IPS DF 6.9 (cell line): ENCODE results near the gene DNAH8.

Source experiments
- DNase-seq: peaks from one replicate; pipeline ENCODE4 v3.0.0-alpha.2; 2013; ENCODE audit warnings: low read depth, low spot score
- H3K27ac ChIP-seq: one replicate; pipeline ENCODE4 v1.5.1; 2013; ENCODE audit warnings: low read length, control low read depth
- H3K27me3 ChIP-seq: 2 replicates; pipeline ENCODE4 v1.6.1; 2013; ENCODE audit warnings: mild to moderate bottlenecking, low read length; ENCODE audit not compliant: control insufficient read depth, insufficient read depth
- H3K36me3 ChIP-seq: 2 replicates; pipeline ENCODE4 v1.6.1; 2013; ENCODE audit warnings: low read length; ENCODE audit not compliant: control insufficient read depth, insufficient read depth
- H3K4me1 ChIP-seq: 2 replicates; pipeline ENCODE4 v1.6.1; 2013; ENCODE audit warnings: low read length; ENCODE audit not compliant: control insufficient read depth, insufficient read depth
- H3K4me3 ChIP-seq: 2 replicates; pipeline ENCODE4 v1.5.1; 2013; ENCODE audit warnings: mild to moderate bottlenecking, low read length
- H3K9me3 ChIP-seq: 2 replicates; pipeline ENCODE4 v1.6.1; 2013; ENCODE audit warnings: low read length, inconsistent platforms; ENCODE audit not compliant: control insufficient read depth, insufficient read depth
- WGBS: extraction: QIAGEN DNeasy Blood & Tissue Kit; methylation state at CpG from one replicate; pipeline ENCODE4 v1.1.7; 2013; ENCODE audit warnings: mixed read lengths, missing lambda C conversion rate; ENCODE audit not compliant: insufficient read length, insufficient coverage; 5-methylcytosine and 5-hydroxymethylcytosine counted together

The DNAH8 gene

DNA sequence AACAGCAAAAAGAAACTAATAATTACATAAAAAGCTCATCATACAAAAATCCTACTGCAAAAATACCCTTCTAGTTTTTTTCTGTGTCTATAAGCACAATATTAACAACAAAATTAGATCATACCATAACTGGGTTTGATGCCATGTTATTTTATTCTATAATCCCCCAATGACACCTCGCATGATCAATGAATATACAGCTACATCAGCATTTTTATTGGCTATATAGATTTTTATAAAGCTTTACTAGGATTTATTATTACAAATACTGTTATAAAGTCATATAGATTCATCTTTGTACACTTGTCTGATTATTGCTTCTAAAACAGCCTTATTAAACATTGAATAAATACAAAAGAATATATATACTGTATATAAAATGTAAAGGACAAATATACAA is 288.4 kb downstream of the DNAH8 start:
- Histone ChIP-seq H3K9me3 (no peaks in the 10 kb centered on the region), H3K27me3 (no peaks in the 10 kb centered on the region), H3K27ac (no peak overlapping the region), H3K36me3 (no peaks in the 10 kb centered on the region), H3K4me3 (no peak overlapping the region), H3K4me1 (no peaks in the 10 kb centered on the region)
- DNase-seq = no peak
- WGBS = no CpG with 5 or more reads among the region's 1 CpG

DNA sequence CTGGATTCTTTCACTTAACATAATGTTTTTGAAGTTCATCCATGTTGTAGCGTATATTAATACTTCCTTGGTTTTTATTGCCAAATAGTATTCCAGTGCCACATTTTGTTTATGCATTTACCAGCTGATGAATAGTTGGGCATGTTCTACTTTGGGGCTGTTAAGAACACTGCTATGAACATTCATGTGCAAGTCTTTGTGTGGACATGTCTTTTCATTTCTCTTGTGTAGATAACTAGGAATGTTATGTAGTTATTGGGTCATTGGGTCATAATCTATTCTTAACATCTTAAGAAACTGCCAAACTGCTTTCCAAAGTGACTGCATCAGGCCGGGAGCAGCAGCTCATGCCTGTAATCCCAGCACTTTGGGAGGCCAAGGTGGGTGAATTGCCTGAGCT is 289.7 kb downstream of the DNAH8 start:
- Histone ChIP-seq H3K27me3 (no peaks in the 10 kb centered on the region), H3K9me3 (no peaks in the 10 kb centered on the region), H3K4me1 (no peaks in the 10 kb centered on the region), H3K27ac (no peak overlapping the region), H3K36me3 (no peaks in the 10 kb centered on the region), H3K4me3 (no peak overlapping the region)
- DNase-seq = no peak
- WGBS = no CpG with 5 or more reads among the region's 2 CpGs

DNA sequence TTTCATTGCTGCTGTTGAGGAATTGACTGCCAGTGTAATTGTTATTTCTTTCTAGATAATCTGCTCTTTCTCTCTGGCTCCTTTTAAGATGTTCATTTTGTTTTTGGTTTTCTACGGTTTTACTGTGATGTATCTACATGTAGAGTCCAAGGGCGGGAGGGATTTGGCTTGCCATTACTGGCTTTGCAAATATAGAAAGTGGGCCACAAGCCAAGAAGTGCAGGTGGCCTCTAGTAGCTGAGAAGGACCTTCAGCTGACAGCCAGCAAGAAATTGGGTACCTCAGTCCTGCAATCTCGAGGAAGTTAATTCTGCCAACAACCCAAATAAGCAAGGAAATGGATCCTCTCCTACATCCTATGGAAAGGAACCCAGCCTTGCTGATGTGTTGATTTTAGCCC is 290.7 kb downstream of the DNAH8 start:
- H3K4me3 ChIP-seq = no peak overlapping the region
- no peaks in the 10 kb centered on the region for H3K9me3 ChIP-seq
- no peak overlapping the region for H3K27ac ChIP-seq
- no peaks in the 10 kb centered on the region for H3K36me3 ChIP-seq
- no peak for DNase-seq
- H3K4me1 ChIP-seq = no peaks in the 10 kb centered on the region
- H3K27me3 ChIP-seq = no peaks in the 10 kb centered on the region
- no CpG with 5 or more reads among the region's 3 CpGs for WGBS

DNA sequence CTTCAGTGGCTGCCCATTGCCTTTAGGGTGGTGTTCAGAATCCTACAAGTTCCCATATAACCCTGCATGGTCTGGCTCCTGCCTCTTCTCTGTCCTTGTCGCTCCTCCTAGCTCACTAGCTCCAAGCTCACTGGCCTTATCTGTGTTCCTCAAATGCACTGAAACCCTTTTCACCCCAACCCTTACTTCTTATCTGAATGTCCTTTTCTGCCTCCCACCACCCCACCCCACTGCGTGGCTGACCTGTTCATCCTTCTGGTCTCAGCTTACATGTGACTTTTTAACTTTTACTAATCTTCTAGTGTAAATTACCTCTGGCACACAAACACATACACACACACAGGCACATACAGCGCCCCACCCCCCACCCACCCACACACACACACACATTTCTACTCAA is 292.5 kb downstream of the DNAH8 start:
- H3K9me3 ChIP-seq = no peaks in the 10 kb centered on the region
- H3K4me1 ChIP-seq = no peaks in the 10 kb centered on the region
- no peaks in the 10 kb centered on the region for H3K27me3 ChIP-seq
- H3K4me3 ChIP-seq = no peak overlapping the region
- no peak overlapping the region for H3K27ac ChIP-seq
- no peak for DNase-seq
- no peaks in the 10 kb centered on the region for H3K36me3 ChIP-seq
- no CpG with 5 or more reads among the region's 3 CpGs for WGBS

DNA sequence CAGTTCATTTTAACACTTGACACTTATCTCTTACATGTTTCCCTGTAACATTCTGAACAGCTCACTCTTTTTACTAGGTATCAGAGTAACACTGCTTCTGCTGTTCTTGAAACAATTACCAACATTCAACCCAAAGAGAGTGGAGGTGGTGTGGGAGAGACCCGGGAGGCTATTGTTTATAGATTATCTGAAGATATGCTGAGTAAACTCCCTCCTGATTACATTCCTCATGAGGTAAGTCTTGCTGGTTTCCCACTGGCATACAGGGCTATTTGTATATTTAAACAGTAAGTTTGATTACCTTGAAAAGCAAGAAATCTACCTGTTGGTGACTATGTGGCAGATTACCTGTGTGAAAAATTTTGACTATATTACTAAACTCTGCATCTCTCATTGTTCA is 293.6 kb downstream of the DNAH8 start:
- no CpG with 5 or more reads among the region's 1 CpG for WGBS
- no peaks in the 10 kb centered on the region for H3K4me1 ChIP-seq
- H3K27ac ChIP-seq = no peak overlapping the region
- no peaks in the 10 kb centered on the region for H3K9me3 ChIP-seq
- no peaks in the 10 kb centered on the region for H3K36me3 ChIP-seq
- H3K27me3 ChIP-seq = no peaks in the 10 kb centered on the region
- DNase-seq = no peak
- no peak overlapping the region for H3K4me3 ChIP-seq

DNA sequence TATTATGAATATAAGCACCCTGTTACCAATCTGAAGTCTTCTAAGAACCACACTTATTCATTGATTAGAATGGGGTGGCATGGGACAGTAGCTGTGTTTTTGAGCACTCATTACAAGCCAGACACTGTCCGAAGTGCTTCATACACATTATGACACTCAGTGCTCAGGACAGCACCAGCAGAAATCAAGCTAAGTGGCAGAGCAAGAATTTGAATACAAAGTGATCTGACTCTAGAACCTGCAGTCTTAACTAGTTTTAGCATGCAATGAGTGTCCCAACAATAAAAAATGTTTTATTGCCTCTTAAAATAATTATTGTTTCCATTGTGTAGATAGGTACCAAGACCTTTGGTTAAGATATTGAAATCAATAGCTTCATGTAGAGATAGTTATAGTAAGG is 294.4 kb downstream of the DNAH8 start:
- no peaks in the 10 kb centered on the region for H3K36me3 ChIP-seq
- no peaks in the 10 kb centered on the region for H3K9me3 ChIP-seq
- no peak overlapping the region for H3K4me3 ChIP-seq
- no peaks in the 10 kb centered on the region for H3K4me1 ChIP-seq
- H3K27ac ChIP-seq = no peak overlapping the region
- H3K27me3 ChIP-seq = no peaks in the 10 kb centered on the region
- WGBS = no CpG with 5 or more reads among the region's 1 CpG
- DNase-seq = no peak

DNA sequence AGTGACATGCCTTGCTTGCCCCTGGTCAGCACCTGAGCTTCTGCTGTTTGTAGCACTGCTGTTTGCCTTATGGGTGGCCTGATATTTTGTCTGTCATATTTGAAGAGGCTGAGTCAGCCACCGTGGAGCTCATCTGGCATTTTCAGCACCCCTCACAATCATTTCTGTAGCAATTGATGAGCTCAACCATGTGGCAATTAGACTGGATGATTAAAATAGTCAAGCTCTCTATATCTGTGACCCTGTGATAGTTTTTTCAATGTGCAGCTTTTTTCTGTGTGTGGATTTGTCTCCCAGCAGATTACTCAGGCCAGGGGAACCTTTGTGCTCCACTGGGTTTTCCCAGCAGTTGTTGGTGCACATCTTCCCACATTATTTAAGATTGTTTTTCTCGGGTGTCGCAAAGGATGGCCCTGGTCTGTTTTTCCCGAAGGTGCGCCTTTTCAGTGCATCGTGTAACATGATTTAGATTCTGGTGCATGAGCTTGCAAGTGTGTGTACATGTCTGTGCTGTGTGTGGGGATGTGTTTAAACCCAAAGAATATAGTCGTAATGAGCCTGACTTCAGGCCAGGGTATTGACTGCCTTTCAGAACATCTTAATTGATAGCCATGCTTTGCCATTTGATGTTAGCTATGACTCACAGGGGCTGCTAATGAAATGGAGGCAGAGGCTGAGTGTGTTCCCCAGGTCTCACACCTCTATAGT is 301.9 kb downstream of the DNAH8 start:
- H3K4me1 ChIP-seq = no peaks in the 10 kb centered on the region
- H3K36me3 ChIP-seq = no peaks in the 10 kb centered on the region
- WGBS = no CpG with 5 or more reads among the region's 7 CpGs
- DNase-seq = no peak
- H3K27ac ChIP-seq = no peak overlapping the region
- H3K4me3 ChIP-seq = no peak overlapping the region
- H3K9me3 ChIP-seq = no peaks in the 10 kb centered on the region
- no peaks in the 10 kb centered on the region for H3K27me3 ChIP-seq

DNA sequence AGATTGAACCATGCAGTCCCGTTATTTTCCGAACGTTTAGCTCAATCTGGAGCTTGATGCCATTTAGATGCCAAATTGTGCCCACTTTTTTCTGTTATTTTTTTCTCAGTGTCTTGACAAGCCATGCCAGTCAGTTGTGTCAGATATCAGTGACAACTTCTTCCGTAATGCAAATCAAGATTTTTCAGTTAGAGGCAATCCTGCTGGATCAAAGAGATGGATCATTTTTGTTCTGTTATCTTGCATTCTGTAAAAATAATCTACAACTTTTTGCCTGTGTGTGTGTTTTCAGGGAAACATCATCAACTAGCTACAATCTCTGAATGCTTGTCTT is 302.4 kb downstream of the DNAH8 start:
- Histone ChIP-seq H3K4me1 (no peaks in the 10 kb centered on the region), H3K9me3 (no peaks in the 10 kb centered on the region), H3K27ac (no peak overlapping the region), H3K4me3 (no peak overlapping the region), H3K27me3 (no peaks in the 10 kb centered on the region), H3K36me3 (no peaks in the 10 kb centered on the region)
- no CpG with 5 or more reads among the region's 4 CpGs for WGBS
- DNase-seq = no peak

DNA sequence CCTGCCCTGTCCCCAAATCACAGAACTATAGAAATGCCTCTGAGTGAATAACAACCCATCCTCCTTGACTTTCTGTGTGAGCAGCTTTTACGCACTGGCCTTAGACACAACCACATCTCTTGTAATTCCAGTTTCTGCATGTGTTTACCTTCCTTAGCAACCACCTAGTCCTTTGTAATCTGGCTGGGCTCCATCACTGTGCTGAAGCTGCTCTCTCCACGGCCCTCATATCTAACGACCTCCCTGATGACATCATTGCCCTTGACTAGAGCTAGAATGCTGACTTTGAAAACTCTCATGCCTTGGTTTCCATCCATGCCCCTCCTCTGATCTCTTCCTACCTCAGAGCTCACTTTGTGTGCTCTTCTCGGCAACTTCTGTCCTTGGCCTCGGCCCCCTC is 303.0 kb downstream of the DNAH8 start:
- DNase-seq = no peak
- Histone ChIP-seq H3K27me3 (no peaks in the 10 kb centered on the region), H3K4me3 (no peak overlapping the region), H3K36me3 (no peaks in the 10 kb centered on the region), H3K27ac (no peak overlapping the region), H3K9me3 (no peaks in the 10 kb centered on the region), H3K4me1 (no peaks in the 10 kb centered on the region)
- WGBS = no CpG with 5 or more reads among the region's 5 CpGs

DNA sequence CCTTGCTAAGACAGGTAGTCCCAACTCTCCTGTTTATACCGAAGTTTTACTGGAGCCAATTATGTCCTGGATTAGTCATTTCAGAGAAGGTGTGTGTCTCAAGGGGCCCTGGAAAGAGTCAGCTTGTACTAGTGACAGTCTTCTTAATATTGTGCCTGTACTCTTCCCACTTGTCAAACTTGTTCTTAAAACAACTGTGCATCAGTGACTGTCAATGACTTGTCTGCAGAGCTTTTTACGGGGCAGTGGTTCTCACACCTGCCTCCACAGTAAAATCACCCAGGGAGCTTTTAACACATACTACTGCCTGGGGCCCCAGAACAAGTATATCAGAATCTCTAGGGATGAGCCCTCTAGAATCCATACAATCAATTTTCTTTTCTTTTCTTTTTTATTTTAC is 305.0 kb downstream of the DNAH8 start:
- Histone ChIP-seq H3K27me3 (no peaks in the 10 kb centered on the region), H3K9me3 (no peaks in the 10 kb centered on the region), H3K27ac (no peak overlapping the region), H3K4me1 (no peaks in the 10 kb centered on the region), H3K36me3 (no peaks in the 10 kb centered on the region), H3K4me3 (no peak overlapping the region)
- WGBS = no CpG with 5 or more reads among the region's 2 CpGs
- no peak for DNase-seq

DNA sequence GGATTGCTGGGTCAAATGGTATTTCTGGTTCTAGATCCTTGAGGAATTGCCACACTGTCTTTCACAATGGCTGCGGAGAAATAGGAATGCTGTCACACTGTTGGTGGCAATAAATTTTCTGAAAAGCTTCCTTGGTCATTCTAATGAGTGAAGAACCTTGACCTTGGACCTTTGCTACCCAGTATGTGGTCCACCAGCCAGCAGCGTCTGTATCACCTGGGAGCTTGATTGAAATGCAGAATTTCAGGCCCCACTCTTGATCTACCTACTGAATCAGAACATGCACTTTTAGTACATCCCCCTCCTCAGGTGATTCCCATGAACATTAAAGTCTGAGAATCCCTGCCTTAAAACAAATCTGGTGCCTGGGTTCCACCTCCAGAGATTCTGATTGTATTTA is 305.9 kb downstream of the DNAH8 start:
- Histone ChIP-seq H3K4me1 (no peaks in the 10 kb centered on the region), H3K27ac (no peak overlapping the region), H3K4me3 (no peak overlapping the region), H3K9me3 (no peaks in the 10 kb centered on the region), H3K36me3 (no peaks in the 10 kb centered on the region), H3K27me3 (no peaks in the 10 kb centered on the region)
- whole genome bisulfite sequencing = no CpG with 5 or more reads among the region's 2 CpGs
- no peak for DNase-seq
